Measurements from ENCODE around the gene BACE1.
A peak's percentile ranks its signal among the peaks of the same experiment; 100 is the strongest.
"Not testable (repeated sequence)": the region's sequence is repeated elsewhere in the genome, so short reads cannot be mapped to it uniquely, and the experiment has no call there.

BACE1 gene

DNA sequence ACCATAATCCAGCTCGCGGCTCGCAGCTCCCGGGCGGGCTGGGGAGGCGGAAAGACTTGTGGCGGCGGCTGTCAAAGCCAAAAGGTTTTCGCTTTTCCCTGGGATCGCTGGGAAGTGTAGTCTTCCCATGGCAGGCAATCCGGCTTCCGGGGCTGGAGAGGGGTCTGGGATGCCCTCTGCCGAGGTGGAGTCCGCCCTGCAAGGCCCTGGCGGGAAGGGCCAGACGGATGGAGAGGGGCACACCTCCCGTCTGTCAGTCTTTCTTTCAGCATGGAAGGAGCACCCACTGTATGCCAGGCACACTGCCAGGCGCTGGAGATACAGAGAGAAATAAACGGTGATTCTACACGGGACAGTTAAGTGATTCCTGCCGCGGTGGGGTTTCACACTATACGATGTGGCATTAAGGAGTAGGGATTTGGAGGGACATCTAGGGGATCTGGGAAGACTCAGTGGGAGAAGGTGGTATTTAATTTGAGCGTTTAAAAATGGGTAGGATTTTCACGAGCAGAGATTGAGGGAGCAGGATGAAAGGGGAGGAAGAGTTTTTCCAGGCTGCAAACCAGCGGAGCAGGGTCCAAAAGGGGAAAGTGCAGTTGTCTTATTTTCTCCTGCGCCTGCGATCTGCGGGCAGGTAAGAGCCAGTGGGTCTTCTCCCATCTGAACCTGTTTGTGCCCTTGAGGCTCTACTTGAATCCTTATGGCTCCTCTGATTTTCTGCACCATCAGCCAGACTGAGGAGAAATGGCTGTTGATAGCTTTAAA is at the start of gene BACE1:
Gene BACE1, minus strand, starts transcription at position 60 of the 765 bp plus-strand sequence. CDS start 461 bp downstream, outside the sequence.
- peak in 1 of 2 donors; percentile 7 for DNase-seq

DNA sequence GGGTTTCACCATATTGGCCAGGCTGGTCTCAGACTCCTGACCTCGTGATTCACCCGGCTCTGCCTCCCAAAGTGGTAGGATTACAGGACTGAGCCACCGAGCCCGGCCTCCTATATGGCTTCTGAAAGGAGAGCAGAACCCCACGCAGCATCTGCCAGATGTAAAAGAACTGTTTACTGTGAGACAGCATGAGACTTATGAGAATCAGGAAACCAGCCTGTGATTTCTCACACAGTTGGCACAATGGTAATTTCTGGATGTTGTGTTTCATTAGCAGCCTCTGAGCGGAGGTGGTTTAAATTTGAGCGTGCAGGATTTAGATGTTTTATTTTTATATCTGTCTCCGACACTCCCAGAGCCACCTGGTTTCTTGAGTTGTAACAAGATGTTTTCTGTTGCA is 45.4 kb upstream of the BACE1 start:
- no peak for DNase-seq

DNA sequence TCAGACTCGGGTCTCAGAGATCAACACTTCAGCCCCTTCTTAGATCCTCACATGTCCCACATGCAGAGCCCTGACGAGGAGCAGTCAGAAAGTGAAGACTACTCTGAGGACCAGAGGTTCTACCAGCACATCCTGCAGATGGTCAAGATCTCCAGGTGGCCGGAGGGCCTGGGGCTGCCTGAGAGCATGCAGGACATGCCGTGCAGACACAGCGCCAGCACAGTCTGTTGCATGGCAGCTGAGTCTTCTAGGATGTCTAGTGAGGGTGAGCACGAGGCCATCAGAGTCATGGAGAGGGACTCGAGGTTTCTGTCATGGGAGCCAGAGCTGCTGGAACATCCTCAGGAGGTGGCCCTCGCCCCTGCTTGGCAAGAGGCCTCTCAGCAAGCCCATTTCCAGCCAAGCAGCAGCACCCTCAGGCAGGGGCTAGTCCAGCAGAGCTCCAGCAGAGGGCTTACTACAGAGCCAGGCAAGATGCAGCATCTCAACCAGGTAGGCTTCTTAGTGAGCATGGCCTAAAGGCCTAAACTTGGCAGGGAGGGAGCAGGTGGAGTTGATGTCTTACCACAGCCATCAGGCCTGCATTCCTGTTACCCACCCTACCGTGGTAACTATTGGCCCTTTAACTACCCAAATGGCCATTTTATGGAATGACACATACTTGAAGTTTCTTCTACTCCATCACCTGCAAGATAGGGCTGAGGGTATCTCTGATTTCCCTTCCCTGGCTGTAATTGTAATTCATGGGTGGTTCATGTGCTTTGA is 40.3 kb upstream of the BACE1 start:
- DNase-seq: no peak

- no peak for DNase-seq
These were observed 38.5 kb upstream of the BACE1 start for GRCh38 chr11:117354550-117354949.

DNA sequence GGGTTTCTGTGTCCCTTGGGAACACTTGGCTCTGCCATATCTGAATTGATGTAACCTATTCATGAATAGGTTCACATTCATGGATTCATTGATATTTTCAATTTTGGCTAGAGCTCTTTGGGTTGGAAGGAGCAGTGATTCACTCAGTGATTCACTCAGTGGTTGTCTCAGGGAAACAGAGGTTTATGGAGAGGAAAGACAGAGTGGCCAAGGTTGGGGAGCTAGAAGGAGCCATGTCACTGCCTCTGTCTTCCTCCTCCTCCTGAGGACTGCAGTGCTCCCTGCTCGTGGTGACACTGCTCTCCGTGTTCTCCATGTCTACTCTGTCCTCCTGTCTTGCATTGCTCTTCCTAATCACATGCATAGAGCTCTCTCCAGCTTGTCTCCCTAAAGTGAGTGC is 29.0 kb upstream of the BACE1 start:
- DNase-seq: no peak

DNA sequence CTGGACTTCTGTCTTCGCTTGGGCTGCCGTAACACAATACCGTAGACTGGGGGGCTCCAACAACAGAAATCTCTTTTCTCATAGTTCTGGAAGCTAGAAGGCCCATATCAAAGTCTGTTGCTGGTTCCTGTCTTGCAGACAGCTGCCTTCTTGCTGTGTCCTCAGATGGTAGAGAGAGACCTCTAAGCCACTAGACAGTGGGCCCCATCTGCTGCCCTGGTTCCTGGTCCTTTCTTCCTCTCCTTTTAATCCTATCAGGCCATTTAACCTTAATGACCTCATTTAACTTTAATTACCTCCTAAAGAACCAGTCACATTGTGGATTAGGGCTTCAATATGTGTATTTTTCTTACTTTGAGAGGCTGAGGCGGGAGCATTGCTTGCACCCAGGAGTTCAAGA is 21.0 kb upstream of the BACE1 start:
- no peak for DNase-seq

GRCh38 chr11:117335399-117335798 is 19.3 kb upstream of the BACE1 start:
- DNase-seq: no peak

DNA sequence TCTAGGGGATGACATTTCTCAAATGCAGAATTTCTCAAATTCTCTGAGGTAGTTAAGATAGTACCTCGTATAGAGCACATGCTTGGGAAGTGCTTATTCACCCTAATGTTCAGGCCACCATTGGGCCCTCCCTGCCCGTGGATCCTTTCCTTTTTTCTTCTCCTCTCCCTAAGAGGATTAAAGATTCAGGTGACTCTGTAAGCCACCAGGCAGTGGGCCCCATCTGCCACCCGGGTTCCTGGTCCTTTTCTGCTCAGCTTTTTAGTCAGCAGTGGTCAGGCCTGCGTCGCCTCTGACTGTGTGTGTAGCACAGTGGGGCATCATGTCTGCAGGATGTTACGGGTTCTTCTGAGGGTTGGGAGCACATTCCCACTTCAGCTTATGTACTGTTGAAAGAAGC is 18.8 kb upstream of the BACE1 start:
- no peak for DNase-seq

GRCh38 chr11:117333917-117334316 is 17.9 kb upstream of the BACE1 start:
- DNase-seq: no peak

- no peak for DNase-seq
These were observed 16.8 kb upstream of the BACE1 start for GRCh38 chr11:117332843-117333242.

DNA sequence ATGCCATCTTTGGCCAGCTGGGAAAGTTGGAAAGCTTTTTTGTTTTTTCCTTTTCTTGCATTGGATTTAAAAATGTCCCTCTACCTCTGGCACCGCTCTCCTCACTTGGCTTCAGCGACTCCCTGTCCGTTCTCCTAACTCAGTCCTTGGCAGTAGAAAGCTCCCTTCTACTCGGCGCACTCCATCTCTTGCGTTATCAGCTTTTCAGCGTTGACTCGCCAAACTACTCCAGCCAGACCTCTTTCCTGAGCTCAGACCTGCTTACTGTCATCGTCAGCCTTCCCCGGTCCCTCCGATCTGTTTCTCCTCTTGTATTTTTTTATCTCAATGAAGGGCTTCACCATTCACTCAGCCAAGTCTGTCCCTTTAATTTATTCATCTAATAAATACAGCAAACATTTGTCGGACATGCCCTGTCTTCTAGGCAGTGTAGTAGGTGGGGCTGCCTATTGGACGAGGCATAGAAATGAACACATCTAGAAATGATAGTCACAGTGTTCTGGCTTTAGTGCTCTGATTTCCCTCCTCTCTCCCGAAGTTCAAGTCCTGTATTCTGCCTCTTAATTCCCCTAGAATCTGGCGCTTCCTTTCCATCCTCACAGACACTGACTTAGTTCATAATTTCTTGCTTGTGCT is 12.4 kb upstream of the BACE1 start:
- peak in 1 of 2 donors; percentile 10 for DNase-seq

- DNase-seq: peak; percentile 93 to 94
These were observed 11.7 kb upstream of the BACE1 start, which contains the start of gene CEP164 for GRCh38 chr11:117327567-117328374. Gene CEP164 (plus strand): TSS chr11:117327854. CDS start chr11:117338587, 10,733 bp downstream.

DNA sequence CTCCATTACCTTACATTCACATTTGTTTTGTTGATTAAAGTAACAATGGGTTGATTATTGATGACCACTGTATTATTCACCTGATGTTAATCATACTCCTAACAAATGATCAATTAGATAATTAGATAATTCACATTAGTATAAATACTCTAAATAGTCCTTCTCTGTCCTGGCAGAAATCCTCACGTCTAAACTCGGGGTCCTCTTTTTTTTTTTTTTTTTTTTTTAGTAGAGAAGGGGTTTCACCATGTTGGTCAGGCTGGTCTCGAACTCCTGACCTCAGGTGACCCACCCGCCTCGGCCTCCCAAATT is 11.2 kb upstream of the BACE1 start:
- not testable (repeated sequence) for DNase-seq

- DNase-seq: no peak
These were observed 3.3 kb upstream of the BACE1 start for GRCh38 chr11:117319214-117319840.

DNA sequence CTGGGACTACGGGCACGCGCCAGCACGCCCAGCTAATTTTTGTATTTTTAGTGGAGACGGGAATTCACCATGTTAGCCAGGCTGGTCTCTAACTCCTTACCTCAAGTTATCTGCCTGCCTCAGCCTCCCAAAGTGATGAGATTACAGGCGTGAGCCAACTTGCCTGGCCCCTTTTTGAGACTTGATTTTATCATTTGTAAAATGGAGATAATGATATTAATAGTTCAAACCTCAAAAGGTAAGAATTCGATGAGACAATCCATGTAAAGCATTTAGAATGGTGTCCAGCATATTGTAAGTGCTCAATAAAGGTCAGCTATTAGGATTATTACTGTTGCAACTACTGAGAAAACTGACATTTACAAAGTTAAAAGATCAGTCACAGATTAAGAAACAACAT is 2.7 kb upstream of the BACE1 start:
- no peak for DNase-seq

GRCh38 chr11:117315285-117316196 is 515 bp downstream of the BACE1 start:
- DNase-seq: no peak

GRCh38 chr11:117314840-117315239 is 1.2 kb downstream of the BACE1 start:
- no peak for DNase-seq

- DNase-seq: no peak
These were observed 2.0 kb downstream of the BACE1 start for GRCh38 chr11:117313828-117314768.

DNA sequence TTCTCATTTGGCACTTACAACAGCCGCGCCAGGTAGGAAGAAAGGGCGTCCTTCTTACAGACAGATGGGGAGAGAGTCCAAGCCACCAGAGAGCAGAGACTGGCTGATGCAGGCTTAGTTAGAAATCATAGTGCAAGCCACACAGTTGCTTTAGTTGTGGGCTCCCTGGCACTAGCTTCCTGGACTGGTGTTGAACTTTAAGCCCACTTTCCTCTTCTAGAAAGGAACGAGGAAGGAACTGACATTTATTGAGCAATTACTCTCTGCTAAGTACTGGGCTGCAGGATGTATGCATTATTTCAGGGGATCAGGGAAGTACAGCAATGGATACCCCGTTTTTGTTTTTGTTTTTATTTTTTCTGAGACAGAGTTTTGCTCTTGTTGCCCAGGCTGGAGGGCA is 3.0 kb downstream of the BACE1 start:
- no peak for DNase-seq

- DNase-seq: no peak
These were observed 6.7 kb downstream of the BACE1 start for GRCh38 chr11:117309310-117309709.

All from activated CD4-positive, alpha-beta T cell treated with anti-CD3 and anti-CD28 coated beads for 4 hours (primary cell).